Parathyroid adenoma (tissue), 2 donors: ENCODE results near the gene METAP1.
"Not testable (repeated sequence)": the region's sequence is repeated elsewhere in the genome, so short reads cannot be mapped to it uniquely, and the experiment has no call there.

Source experiments
- H2AFZ ChIP-seq: fragments of 300-600 bp; sonication (generic); one replicate; pipeline ENCODE4 v1.7.0; 2017; ENCODE audit warnings: antibody characterized with exemption, mild to moderate bottlenecking
- H3K27ac ChIP-seq: fragments of 300-600 bp; sonication (generic); one replicate; pipeline ENCODE4 v1.7.0; 2017
- H3K27me3 ChIP-seq: fragments of 300-600 bp; sonication (generic); one replicate; pipeline ENCODE4 v1.7.0; 2017; ENCODE audit warnings: low read length; ENCODE audit not compliant: control insufficient read depth, insufficient read depth
- H3K36me3 ChIP-seq: fragments of 300-600 bp; sonication (generic); one replicate; pipeline ENCODE4 v1.7.0; 2017; ENCODE audit warnings: low read length; ENCODE audit not compliant: control insufficient read depth, insufficient read depth
- H3K4me1 ChIP-seq: fragments of 300-600 bp; sonication (generic); one replicate; pipeline ENCODE4 v1.7.0; 2017; ENCODE audit warnings: control low read depth
- H3K4me2 ChIP-seq: fragments of 300-600 bp; sonication (generic); one replicate; pipeline ENCODE4 v1.7.0; 2017; ENCODE audit warnings: low read length
- H3K4me3 ChIP-seq: fragments of 300-600 bp; sonication (generic); one replicate; pipeline ENCODE4 v1.7.0; 2017; ENCODE audit warnings: low read depth, low read length
- H3K79me2 ChIP-seq: fragments of 300-600 bp; sonication (generic); one replicate; pipeline ENCODE4 v1.7.0; 2017; ENCODE audit warnings: control low read depth
- H3K9ac ChIP-seq: fragments of 300-600 bp; sonication (generic); one replicate; pipeline ENCODE4 v1.7.0; 2017; ENCODE audit warnings: mild to moderate bottlenecking
- H3K9me3 ChIP-seq: fragments of 300-600 bp; sonication (generic); one replicate; pipeline ENCODE4 v1.7.0; 2017; ENCODE audit warnings: low read length; ENCODE audit not compliant: control insufficient read depth
- TF ChIP-seq, protein P1 (sequence below): fragments of 300-600 bp; sonication (generic); IDR thresholded peaks from one replicate; pipeline ENCODE4 v1.7.0; 2017; ENCODE audit warnings: antibody characterized with exemption, mild to moderate bottlenecking
- donor health status: primary hyperparathyroidism.

METAP1 gene

DNA sequence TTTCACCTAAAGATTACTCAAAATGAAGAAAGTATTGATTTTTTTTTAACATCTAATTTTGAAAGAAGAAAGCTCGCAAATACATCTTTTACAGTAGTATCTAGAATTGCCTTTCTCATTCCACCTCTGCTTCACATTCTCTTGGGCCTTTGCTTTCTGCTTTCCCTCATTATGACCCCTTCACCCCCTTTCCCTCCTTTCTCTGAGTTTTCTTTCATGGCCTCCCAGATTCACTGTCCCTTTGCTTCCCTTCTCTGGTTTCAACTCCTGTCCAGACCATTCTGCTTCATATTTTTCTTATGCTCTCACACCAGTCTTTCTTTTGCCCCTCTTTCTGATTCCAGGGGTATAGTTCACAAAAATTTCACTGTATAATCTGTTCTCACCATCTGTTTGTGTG, 64.0 kb downstream of the METAP1 start:
- no peak overlapping the region for H3K4me2 ChIP-seq
- TF ChIP-seq, protein P1, sequence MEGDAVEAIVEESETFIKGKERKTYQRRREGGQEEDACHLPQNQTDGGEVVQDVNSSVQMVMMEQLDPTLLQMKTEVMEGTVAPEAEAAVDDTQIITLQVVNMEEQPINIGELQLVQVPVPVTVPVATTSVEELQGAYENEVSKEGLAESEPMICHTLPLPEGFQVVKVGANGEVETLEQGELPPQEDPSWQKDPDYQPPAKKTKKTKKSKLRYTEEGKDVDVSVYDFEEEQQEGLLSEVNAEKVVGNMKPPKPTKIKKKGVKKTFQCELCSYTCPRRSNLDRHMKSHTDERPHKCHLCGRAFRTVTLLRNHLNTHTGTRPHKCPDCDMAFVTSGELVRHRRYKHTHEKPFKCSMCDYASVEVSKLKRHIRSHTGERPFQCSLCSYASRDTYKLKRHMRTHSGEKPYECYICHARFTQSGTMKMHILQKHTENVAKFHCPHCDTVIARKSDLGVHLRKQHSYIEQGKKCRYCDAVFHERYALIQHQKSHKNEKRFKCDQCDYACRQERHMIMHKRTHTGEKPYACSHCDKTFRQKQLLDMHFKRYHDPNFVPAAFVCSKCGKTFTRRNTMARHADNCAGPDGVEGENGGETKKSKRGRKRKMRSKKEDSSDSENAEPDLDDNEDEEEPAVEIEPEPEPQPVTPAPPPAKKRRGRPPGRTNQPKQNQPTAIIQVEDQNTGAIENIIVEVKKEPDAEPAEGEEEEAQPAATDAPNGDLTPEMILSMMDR, result no peak
- no peak overlapping the region for H2AFZ ChIP-seq
- H3K27me3 ChIP-seq, result no peaks in the 10 kb centered on the region
- no peaks in the 10 kb centered on the region for H3K4me1 ChIP-seq
- no peak overlapping the region for H3K4me3 ChIP-seq
- H3K79me2 ChIP-seq, result no peaks in the 10 kb centered on the region
- H3K9ac ChIP-seq, result no peak overlapping the region
- H3K27ac ChIP-seq, result no peak overlapping the region
- no peaks in the 10 kb centered on the region for H3K9me3 ChIP-seq
- H3K36me3 ChIP-seq, result no peaks in the 10 kb centered on the region

DNA sequence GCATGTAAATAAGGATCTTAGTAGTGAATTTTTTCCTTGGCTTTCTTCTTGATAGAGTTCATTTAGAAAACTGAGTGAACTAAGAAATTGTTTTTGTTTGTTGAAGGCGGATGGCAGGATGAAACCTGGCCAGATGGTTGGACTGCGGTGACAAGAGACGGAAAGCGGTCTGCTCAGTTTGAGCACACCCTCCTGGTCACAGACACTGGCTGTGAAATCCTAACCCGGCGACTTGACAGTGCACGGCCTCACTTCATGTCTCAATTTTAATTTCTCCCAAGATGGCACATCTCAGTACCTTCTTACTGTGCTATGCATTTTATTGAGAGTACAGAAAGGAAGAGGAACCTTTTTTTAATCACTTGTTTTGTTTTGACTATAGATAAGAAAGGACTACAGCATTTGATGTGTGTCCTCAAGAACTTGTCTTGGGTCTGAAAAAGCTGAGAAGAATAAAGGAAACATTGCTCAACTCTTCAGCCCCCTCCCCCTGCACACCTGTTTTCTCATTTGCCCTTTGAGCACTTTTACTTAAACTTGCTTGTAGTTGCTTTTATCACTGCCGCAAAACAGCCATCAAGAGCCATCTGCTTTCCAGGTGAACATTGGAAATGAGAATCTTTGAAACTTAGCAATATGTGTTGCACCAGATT, 65.7 kb downstream of the METAP1 start:
- Histone ChIP-seq H3K27me3 (no peaks in the 10 kb centered on the region), H3K36me3 (no peaks in the 10 kb centered on the region), H3K79me2 (no peaks in the 10 kb centered on the region), H2AFZ (no peak overlapping the region), H3K9ac (no peak overlapping the region), H3K27ac (no peak overlapping the region), H3K4me2 (no peak overlapping the region), H3K4me3 (no peak overlapping the region), H3K9me3 (no peaks in the 10 kb centered on the region), H3K4me1 (no peaks in the 10 kb centered on the region)
- TF ChIP-seq, protein P1, result no peak

DNA sequence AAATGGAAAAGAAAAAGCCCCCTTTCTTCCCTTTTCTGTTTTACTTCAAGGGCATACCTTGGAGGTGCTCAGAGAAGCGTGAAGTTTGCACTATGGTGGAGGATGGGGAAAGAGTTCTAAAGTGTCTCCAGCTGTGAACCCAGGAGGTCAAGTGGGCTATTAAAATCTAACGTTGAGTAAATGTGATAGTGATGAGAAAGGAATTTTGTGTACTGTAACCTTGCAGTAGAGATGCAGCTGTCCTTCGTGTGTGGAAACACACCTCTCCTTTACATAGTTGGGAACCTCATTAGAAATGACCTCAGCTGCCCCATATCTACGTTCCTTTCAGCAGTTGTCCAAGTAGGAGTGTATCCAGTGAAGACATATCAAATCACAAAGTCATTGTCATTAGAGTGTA, 66.6 kb downstream of the METAP1 start:
- no peaks in the 10 kb centered on the region for H3K79me2 ChIP-seq
- H3K9ac ChIP-seq, result no peak overlapping the region
- no peaks in the 10 kb centered on the region for H3K4me1 ChIP-seq
- H3K9me3 ChIP-seq, result no peaks in the 10 kb centered on the region
- no peaks in the 10 kb centered on the region for H3K36me3 ChIP-seq
- H3K4me3 ChIP-seq, result no peak overlapping the region
- no peak overlapping the region for H3K4me2 ChIP-seq
- no peak overlapping the region for H3K27ac ChIP-seq
- TF ChIP-seq, protein P1, result no peak
- H3K27me3 ChIP-seq, result no peaks in the 10 kb centered on the region
- no peak overlapping the region for H2AFZ ChIP-seq

DNA sequence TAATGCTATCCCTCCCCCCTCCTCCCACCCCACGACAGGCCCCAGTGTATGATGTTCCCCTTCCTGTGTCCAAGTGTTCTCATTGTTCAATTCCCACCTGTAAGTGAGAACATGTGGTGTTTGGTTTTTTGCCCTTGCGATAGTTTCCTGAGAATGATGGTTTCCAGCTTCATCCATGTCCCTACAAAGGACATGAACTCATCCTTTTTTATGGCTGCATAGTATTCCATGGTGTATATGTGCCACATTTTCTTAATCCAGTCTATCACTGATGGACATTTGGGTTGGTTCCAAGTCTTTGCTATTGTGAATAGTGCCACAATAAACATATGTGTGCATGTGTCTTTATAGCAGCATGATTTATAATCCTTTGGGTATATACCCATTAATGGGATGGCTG, 70.0 kb downstream of the METAP1 start:
- H3K9me3 ChIP-seq, H3K79me2 ChIP-seq, H3K27me3 ChIP-seq, H3K27ac ChIP-seq, H3K4me1 ChIP-seq, H3K9ac ChIP-seq, H3K4me2 ChIP-seq, H3K4me3 ChIP-seq, H2AFZ ChIP-seq, H3K36me3 ChIP-seq: not testable (repeated sequence)

DNA sequence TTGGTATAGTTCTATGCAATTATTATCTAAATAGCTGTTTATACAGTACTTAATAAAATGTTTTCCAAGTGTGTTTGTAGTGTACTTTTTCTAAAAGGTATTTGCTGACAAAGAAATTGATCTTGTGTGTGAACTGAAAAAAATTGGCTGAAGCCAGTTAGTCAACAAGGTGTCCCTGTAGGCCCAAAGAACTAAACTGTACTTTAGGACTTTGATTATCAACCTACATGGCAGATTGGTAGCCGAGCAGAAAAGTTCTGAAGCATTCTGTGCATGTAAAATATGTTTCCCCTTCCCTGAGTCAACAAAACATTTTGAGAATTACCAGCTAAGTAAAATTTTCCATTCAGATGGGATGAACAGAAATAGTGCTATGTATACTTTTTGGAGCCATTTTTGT, 72.1 kb downstream of the METAP1 start:
- Histone ChIP-seq H3K9ac (no peak overlapping the region), H3K27ac (no peak overlapping the region), H3K4me3 (no peak overlapping the region), H3K36me3 (no peaks in the 10 kb centered on the region), H3K79me2 (no peaks in the 10 kb centered on the region), H3K4me2 (no peak overlapping the region), H3K27me3 (no peaks in the 10 kb centered on the region), H2AFZ (no peak overlapping the region), H3K9me3 (no peaks in the 10 kb centered on the region), H3K4me1 (no peaks in the 10 kb centered on the region)
- TF ChIP-seq, protein P1, result no peak
